Measurements from ENCODE around the gene LAMB3.

The LAMB3 gene

GRCh38 chr1:209595599-209596285 lies 56.5 kb downstream of the LAMB3 start:
- DNase-seq (ENCODE audit: extremely low spot score): no peak
- POLR2A ChIA-PET: no interaction called here
- CTCF ChIA-PET: interaction anchor here (1.2 to 16.7 kb wide), 3 partner anchors 9 to 19 kb away, joined by 3 to 148 read pairs (median 11); no protein-coding TSS in a partner anchor
- TF ChIP-seq CTCF (IDR thresholded peaks at IDR 0.05; ENCODE audit: control extremely low read depth, extremely low read depth, low read depth, missing control alignments): no peak

- no peak for DNase-seq (ENCODE audit: extremely low spot score)
- no peak for TF ChIP-seq CTCF (IDR thresholded peaks at IDR 0.05; ENCODE audit: control extremely low read depth, extremely low read depth, low read depth, missing control alignments)
- CTCF ChIA-PET: interaction anchor here (1.0 to 16.7 kb wide), 5 partner anchors 10 to 30 kb away, joined by 3 to 148 read pairs (median 5); no protein-coding TSS in a partner anchor
- POLR2A ChIA-PET: no interaction called here
Observed at GRCh38 chr1:209595028-209595427, 57.2 kb downstream of the LAMB3 start.

GRCh38 chr1:209594440-209594839 lies 57.8 kb downstream of the LAMB3 start:
- ChIA-PET POLR2A (no interaction called here), CTCF (interaction anchor here (1.0 to 16.7 kb wide), 5 partner anchors 10 to 29 kb away, joined by 3 to 148 read pairs (median 5); no protein-coding TSS in a partner anchor)
- TF ChIP-seq CTCF (IDR thresholded peaks at IDR 0.05; ENCODE audit: control extremely low read depth, extremely low read depth, low read depth, missing control alignments): no peak
- DNase-seq (ENCODE audit: extremely low spot score): no peak

GRCh38 chr1:209593747-209594146 lies 58.5 kb downstream of the LAMB3 start:
- POLR2A ChIA-PET: no interaction called here
- no peak for TF ChIP-seq CTCF (IDR thresholded peaks at IDR 0.05; ENCODE audit: control extremely low read depth, extremely low read depth, low read depth, missing control alignments)
- CTCF ChIA-PET: interaction anchor here (0.6 to 16.7 kb wide), 5 partner anchors 9 to 49 kb away, joined by 3 to 148 read pairs (median 5); no protein-coding TSS in a partner anchor
- no peak for DNase-seq (ENCODE audit: extremely low spot score)

GRCh38 chr1:209590405-209590804 lies 61.8 kb downstream of the LAMB3 start:
- no peak for DNase-seq (ENCODE audit: extremely low spot score)
- no peak for TF ChIP-seq CTCF (IDR thresholded peaks at IDR 0.05; ENCODE audit: control extremely low read depth, extremely low read depth, low read depth, missing control alignments)
- ChIA-PET CTCF (interaction anchor here (0.8 to 17.0 kb wide), 9 partner anchors 10 to 37 kb away, joined by 3 to 144 read pairs (median 5); no protein-coding TSS in a partner anchor), POLR2A (no interaction called here)

GRCh38 chr1:209589863-209590262 lies 62.4 kb downstream of the LAMB3 start:
- TF ChIP-seq CTCF (IDR thresholded peaks at IDR 0.05; ENCODE audit: control extremely low read depth, extremely low read depth, low read depth, missing control alignments): no peak
- no peak for DNase-seq (ENCODE audit: extremely low spot score)
- POLR2A ChIA-PET: no interaction called here
- CTCF ChIA-PET: interaction anchor here (0.8 to 17.0 kb wide), 10 partner anchors 10 to 38 kb away, joined by 3 to 144 read pairs (median 4); no protein-coding TSS in a partner anchor
